NCI-H1417 (cell line): ENCODE results near the gene NISCH.
A peak's percentile ranks its signal among the peaks of the same experiment; 100 is the strongest.

Experiments used
- DNase-seq, 3 experiments: peaks; one replicate each; lab custom pipeline; 2025; lab: John Stamatoyannopoulos, UW

The NISCH gene

DNA sequence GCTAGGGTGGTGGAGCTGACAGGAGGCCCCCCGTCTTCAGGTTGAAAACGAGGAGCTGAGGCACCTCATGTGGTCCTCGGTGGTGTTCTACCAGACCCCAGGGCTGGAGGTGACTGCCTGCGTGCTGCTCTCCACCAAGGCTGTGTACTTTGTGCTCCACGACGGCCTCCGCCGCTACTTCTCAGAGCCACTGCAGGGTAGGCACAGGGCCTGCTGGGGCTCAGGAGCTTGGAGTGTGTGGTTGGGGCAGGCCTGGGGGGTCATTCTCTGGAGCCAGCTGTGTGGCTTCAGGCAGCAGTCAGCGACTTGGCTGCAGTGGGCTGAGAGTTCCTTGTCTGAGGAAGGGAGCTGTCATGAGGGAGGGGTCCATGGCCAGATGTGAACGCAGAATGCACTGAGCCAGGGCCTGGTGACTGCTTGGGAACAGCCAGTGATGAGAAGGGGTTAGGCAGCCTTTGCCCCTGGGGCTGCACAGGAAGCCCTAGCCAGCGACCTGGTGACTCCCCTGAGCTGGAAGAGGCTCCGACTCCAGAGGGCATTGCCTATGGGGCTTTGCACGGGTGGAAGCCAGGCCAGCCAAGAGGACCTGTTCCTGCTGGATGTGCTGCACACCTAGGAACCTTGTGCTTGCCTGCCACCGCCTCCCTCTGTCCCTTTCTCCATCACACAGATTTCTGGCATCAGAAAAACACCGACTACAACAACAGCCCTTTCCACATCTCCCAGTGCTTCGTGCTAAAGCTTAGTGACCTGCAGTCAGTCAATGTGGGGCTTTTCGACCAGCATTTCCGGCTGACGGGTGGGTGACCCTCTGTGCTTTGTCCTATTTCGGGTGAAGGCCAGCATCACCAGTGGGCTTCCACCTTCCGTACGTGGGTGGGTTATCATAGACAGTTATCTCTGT is 34.9 kb downstream of the NISCH start:
- no peak for DNase-seq

DNA sequence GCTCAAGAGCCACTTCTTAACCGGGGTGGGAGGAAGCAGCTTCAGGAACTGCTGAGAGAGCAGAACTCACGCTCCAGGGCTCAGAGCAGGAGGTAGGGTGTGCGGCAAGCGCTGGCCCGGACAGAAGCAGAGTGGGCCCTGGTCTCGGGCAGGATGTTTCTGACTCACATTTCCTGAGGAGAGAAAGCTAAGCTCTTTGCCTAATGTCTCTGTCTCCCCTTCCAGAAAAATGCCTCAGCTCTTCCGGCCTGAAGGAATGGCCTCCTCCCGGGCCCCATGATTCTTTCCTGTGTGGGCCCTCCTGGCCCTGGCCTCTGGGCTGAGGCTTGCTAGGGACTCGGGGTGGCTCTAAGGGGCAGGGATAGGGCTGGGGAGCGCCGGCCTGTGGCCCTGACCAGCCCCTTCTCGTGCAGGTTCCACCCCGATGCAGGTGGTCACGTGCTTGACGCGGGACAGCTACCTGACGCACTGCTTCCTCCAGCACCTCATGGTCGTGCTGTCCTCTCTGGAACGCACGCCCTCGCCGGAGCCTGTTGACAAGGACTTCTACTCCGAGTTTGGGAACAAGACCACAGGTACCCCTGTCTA is 35.6 kb downstream of the NISCH start:
- DNase-seq = no peak

DNA sequence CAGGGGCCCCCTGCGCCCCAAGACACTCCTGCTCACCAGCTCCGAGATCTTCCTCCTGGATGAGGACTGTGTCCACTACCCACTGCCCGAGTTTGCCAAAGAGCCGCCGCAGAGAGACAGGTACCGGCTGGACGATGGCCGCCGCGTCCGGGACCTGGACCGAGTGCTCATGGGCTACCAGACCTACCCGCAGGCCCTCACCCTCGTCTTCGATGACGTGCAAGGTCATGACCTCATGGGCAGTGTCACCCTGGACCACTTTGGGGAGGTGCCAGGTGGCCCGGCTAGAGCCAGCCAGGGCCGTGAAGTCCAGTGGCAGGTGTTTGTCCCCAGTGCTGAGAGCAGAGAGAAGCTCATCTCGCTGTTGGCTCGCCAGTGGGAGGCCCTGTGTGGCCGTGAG is 36.7 kb downstream of the NISCH start:
- DNase-seq = no peak

DNA sequence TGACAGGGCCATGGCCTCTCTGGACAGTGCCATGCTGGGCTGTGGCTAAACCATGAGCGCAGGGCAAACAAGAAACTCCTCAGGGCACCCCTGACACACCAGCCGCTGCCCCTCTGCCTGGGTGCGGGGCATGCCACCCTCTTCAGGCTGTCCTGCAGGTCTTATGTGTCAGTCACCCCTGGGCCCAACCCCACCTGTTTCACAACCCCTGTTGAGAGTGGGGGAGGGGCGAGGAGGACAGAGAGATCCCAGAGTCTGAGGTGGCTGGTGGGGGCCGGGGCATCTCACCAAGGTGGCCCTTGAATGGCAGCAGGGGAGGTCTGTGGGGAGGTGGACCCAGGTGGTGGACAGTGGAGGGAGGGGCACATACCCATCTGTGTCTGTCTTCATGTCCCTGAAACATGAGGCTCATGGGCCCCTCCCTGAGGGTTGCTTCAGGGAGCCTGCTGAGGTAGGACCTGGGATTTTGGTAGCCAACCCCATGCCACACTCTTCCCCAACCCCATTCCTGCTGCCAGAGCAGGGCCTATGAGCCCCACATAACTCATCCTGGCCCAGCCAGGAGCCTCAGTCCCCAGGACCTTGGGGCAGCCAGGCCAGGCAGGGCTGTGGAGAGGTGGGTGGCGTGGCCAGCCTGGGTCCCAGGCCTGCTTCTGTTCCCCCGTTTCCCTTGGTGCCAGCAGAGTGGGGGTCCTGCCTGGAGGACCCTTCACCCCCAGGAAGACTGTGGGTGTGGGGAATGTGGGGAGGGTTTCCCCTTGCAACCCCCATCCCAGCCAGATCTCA is 38.0 kb downstream of the NISCH start:
- no peak for DNase-seq

DNA sequence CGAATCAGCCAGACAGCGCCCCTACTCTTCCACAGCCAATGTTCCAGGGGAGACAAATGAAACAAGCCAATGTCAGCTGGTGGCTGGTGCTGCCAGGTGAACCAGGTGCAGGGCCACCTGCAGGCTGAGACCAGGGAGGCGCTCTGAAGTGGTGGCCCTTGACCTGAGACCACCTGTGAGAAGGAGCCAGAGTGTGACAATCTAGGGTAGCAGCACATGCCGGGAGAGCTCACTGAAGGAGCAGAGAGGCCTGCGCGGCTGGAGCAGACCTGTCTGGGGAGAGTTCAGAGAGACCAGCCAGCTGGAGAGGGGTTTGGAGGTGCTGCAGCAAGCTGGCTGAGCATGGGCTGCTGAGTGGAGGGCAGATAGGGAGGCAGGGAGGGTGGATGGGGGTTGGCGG is 39.0 kb downstream of the NISCH start:
- DNase-seq = peak in 2 of 3 experiments; percentile 22 to 59

DNA sequence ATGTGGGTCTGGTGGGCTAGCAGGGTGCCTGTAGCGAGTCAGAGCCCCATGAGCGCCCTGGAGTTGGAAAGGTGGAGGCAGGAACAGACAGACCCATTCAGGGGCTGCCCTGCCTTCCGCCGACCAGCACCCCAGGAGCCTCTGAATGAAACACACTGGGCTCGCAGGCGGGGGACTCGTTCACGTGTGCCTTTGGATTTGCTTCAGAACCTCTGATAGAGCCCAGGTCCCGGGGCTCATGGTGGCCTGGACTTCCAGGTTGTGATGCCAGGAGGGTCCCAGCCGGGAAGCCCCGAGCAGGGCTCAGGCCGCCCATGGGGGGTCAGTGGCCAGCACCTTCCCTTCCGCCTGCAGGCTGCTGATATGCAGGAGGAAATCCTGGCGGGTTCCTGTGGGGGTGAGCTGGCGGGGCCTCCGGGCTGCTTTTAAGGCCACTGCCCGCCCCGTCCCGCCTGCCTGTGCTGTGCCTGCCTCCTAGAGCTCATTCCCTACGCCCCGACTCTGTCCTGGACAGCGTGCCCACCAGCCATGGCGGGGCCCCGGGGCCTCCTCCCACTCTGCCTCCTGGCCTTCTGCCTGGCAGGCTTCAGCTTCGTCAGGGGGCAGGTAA is 39.6 kb downstream of the NISCH start, which contains the start of gene STAB1:
STAB1 (plus strand) TSS at position 453 of the 610 bp plus-strand sequence; CDS start at position 529, 76 bp downstream.
- no peak for DNase-seq

DNA sequence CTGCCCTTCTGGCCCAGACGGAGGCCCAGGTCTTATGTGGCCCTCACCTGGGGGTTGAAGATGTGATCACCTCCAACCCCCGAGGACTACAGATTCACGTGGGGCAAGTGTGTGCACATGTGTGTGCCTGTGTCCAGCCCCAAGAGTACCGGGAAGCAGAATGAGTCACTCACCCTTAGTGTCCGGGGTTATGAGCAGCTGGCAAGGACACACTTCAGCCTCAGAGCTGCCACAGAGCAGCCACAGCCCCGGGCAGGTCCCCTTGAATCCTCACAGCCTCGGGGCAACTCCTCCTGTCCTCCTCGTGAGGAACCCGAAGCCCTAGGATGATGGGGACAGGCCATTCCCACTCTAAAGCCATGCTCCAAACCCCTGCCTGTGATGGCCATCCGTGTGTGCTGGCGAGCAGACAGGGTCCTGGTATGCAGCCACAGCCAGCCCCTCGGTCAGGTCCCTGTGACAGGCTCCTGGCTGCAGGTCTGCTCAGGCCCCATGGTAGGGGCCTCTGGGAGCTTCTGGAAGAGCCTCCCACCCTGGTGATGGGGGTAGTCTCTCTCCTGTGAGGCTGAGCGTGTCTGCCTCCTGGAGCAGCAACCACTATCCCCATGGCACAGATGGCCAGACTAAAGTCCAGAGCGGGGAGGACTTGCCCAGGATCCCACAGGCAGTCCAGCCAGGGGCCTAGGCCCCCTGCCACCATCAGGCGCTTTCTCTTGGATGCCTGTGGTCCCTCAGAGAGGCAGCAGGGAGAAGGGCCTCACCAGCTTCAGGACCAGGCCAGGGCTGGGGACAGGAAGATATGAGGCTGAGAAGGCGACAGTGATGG is 40.6 kb downstream of the NISCH start:
- no peak for DNase-seq

DNA sequence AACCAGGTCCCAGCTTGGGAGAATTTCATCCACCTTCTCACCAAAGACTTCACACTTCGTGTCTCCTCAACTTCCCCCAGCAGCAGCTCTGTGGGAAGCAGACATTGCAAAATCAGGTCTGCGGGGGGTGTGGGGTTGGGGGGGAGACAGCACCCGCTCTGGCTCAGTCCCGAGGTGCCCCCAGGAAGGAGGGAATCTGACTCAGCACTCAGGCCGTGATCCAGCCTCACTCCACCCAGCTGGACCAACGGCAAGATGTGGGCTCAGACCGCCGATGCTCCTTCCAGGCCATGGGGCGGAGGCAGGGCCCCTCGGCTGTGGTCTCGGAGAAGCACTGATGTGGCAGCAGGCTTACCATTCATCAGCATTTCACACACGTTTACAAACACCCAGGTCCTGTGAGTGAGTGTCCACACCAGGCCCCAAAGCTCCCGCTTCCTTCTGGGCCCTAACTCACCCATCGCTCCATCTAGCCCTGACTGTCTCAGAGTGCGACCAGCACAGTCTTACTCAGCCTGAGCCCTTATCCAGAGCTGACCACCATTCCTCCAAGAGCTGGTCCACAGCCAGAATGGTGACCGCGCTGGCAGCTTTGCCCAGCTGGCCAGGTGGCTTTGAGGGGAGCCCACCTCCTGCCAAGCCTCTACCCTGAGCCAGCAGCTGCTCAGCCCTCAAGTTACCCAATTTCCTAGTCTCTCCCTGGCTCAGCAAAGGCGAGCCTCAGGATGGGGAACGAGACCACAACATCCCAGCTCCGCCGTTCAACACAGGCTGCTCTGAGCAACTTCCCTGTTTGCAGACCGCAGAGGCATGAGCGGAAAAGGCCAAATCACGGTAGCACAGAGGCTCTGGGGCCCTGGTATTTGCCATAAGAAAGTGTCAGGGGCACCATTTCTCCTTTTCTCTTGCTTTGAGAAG is 43.0 kb downstream of the NISCH start:
- DNase-seq = no peak

DNA sequence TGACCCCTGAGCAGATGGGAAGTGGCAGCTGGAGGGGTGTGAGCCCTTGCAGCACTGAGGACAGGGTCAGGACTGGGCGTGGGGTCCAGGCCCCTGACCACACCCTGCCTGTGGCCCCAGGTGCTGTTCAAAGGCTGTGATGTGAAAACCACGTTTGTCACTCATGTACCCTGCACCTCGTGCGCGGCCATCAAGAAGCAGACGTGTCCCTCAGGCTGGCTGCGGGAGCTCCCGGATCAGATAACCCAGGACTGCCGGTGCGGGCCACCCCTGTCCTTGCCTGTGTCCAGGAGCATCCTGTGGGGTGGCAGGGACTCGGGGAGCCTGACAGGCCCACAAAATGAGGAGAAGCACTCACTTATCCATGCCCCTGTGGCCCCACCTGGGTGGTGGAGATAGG is 45.6 kb downstream of the NISCH start:
- no peak for DNase-seq

DNA sequence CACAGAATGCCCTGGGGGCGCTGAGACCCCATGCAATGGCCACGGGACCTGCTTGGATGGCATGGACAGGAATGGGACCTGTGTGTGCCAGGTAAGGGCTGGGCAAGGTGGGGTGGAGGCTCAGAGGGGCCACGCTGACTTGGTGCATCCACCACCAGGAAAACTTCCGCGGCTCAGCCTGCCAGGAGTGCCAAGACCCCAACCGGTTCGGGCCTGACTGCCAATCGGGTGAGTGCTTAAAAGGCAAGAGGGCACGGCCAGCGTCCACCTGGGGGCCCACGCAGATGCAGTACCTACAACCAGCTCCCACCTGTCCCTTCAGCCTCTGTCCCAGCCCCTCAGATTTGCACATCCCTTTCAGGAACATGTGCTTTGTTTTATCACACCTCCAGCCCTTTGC is 46.6 kb downstream of the NISCH start:
- no peak for DNase-seq

DNA sequence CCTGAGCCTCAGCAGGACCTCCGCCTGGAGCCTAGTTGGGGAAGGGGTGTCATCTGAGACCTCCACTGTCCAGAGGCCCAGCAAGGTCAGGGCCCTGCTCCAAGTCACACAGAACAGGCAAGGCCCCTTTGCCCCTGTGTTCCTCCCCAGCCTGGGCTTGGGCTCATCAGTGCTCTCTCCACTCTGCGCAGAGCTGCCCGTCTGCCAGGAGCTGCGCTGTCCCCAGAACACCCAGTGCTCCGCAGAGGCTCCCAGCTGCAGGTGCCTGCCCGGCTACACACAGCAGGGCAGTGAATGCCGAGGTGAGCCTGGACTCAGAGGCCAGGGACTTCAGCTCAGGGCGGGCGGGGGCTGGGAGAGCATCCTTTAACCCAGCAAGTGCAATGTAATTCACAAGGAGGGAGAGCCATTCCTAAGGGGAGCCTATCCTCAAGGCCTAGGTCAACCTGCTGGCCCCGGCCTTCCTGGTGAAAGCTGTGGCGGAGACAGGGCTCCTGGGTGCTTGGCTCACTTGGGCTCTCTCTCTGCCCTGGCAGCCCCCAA is 47.5 kb downstream of the NISCH start:
- DNase-seq = no peak

DNA sequence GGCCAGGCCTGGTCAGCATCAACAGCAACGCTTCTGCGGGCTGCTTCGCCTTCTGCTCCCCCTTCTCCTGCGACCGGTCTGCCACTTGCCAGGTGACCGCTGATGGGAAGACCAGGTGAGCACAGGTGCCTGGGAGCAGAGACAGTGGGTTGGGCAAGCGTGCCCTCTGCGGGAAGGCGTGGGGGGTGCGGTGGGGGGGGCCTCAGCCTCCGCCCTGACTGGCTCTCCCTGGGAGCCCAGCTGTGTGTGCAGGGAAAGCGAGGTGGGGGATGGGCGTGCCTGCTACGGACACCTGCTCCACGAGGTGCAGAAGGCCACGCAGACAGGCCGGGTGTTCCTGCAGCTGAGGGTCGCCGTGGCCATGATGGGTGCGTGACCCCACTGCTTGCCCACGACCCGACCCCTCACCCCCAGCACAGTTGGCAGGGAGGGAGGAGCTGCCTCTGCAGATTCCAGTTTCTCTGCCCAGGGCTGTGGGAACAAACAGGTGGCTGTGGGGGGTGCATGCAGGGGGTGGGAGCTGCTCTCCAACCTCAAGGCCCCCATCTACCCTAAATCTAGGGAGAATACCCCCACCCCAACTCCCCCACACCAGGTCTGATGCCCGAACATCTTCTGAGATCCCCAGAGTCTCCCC is 48.5 kb downstream of the NISCH start:
- peak in 2 of 3 experiments; percentile 64 to 81 for DNase-seq

DNA sequence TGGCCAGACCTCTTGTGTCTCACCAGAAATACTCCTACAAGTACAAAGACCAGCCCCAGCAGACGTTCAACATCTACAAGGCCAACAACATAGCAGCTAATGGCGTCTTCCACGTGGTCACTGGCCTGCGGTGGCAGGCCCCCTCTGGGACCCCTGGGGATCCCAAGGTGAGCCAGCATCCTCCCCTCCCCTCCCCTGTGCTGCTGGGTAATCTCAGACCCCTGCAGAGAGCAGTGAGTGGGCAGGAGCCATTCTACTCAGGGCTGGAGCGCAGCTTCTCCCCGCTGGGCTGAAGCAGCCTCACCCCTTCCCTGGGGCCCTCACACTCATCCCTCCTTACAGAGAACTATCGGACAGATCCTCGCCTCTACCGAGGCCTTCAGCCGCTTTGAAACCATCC is 49.6 kb downstream of the NISCH start:
- DNase-seq = no peak

DNA sequence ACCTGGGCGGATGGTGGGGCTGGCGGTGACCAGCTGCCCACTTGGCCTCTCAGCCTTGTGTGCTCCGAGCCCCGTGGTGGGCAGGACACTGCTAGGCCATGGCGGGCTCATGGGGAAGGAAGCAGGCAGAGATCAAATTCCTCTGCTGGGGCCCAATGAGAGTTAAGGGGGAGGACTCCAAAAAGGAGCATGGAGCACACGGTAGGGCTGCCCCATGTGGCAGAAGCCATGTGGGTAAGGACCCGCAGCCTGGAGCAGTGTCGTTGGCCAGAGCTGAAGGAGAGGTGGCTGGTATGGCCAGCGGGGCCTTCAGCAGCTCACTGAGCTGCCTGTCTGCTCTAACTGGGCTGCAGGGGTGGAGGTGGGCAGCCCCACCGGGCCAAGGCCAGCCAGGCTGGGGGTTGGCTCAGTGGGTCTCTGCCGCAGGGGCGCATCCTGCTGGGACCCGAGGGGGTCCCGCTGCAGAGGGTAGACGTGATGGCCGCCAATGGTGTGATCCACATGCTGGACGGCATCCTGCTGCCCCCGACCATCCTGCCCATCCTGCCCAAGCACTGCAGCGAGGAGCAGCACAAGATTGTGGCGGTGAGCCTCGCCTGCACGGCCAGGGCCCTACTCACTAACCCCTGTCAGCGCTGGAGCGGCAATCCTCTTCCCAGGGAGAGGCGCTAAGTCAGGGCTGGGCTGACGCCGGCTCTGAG is 51.0 kb downstream of the NISCH start:
- no peak for DNase-seq

DNA sequence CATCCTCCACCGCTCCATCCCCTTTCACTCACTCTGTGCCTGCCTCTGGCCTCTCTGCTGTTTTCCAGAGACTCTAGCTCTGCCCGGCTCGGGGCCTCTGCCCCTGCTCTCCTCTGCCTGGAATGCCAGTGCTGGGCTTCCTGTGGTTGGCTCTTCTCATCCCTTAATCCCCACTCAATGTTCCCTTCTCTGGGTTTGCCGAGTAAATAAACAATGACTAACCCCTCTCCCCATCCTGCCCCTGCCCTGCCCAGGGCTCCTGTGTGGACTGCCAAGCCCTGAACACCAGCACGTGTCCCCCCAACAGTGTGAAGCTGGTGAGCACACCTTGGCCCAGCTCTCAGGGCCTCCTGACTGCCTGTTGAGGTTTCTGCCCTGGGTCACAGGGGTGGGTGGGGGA is 52.0 kb downstream of the NISCH start:
- no peak for DNase-seq

DNA sequence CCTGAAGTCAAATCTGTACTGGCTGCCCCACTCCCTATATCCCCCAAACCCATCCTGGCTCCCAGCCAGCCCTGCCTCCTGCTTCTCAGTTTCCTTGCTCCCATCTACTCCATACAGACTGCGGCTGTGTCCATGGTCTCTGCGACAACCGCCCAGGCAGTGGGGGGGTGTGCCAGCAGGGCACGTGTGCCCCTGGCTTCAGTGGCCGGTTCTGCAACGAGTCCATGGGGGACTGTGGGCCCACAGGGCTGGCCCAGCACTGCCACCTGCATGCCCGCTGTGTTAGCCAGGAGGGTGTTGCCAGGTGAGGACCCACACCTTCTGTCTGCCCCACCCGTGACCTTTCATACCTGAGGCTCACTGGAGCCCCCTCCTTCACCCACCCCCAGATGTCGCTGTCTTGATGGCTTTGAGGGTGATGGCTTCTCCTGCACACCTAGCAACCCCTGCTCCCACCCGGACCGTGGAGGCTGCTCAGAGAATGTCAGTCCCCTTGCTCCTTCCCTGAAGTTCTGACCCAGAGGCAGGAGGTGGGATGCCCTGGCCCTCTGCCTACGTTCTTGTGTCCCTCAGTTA is 54.4 kb downstream of the NISCH start:
- no peak for DNase-seq

DNA sequence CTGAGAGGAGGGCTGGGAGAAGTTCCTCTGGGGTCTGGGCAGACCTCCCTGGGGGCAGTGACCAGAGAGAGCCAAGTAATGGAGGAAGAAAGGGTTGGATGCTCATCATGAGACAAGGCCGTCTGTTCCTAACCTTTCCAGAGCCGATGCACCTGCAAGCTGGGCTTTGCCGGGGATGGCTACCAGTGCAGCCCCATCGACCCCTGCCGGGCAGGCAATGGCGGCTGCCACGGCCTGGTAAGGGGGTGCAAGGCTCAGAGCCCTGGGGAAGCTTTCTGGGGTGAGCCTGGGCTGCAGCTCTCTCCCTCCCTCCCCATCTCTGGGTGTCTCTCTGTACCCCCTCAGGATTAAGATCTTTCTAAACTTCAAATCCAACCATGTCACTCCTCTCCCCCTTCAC is 56.1 kb downstream of the NISCH start:
- no peak for DNase-seq

DNA sequence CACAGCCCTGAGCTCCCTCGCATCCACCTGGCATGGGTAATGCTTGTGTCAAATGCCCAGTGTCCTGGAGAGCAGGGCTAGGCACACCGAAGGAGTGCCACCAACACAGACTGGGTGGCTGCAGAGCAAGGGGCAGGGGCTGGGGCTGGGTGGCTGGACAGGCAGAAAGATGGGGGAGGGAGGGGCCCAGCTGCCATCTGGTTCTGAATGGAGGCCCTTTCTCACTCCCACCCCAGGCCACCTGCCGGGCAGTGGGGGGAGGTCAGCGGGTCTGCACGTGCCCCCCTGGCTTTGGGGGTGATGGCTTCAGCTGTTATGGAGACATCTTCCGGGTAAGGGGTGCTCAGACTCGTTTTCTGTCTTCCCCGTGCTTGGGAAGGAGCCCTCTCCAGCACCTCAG is 56.7 kb downstream of the NISCH start:
- no peak for DNase-seq

DNA sequence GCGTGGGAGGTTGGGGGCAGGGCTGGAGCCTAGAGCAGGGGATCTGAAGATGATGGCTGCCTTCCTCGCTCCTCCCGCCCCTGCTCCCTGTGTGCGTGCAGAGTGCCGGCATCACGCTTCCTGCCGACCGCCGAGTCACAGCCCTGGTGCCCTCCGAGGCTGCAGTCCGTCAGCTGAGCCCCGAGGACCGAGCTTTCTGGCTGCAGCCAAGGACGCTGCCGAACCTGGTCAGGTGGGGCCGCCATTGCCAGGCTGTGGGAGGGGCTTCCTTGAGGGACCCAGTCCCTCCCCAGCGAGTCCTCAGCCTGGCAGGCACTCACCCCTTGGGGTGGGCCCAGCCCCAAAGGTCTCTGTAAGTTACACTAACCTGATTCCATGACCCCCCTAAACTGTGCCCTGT is 57.3 kb downstream of the NISCH start:
- DNase-seq = no peak
